Left hindlimb (tissue), 1 donor: ENCODE measurements around the gene LIN37.
A peak's percentile ranks its signal among the peaks of the same experiment; 100 is the strongest.
"Not testable (repeated sequence)": the region's sequence is repeated elsewhere in the genome, so short reads cannot be mapped to it uniquely, and the experiment has no call there.

Source experiments
- DNase-seq: peaks from one replicate; pipeline ENCODE4 v3.0.0-alpha.2; 2018

The LIN37 gene

GRCh38 chr19:35720163-35720524 lies 28.2 kb upstream of the LIN37 start:
- no peak for DNase-seq

GRCh38 chr19:35720648-35721047 lies 27.7 kb upstream of the LIN37 start:
- DNase-seq, result peak; percentile 35

GRCh38 chr19:35721374-35721773 lies 27.0 kb upstream of the LIN37 start:
- peak; percentile 32 for DNase-seq

GRCh38 chr19:35722461-35722860 lies 25.9 kb upstream of the LIN37 start:
- peak; percentile 21 for DNase-seq

- DNase-seq, result peak; percentile 9
Observed at GRCh38 chr19:35722897-35723296, 25.5 kb upstream of the LIN37 start.

GRCh38 chr19:35723671-35724070 lies 24.7 kb upstream of the LIN37 start:
- DNase-seq, result no peak

GRCh38 chr19:35724132-35724531 lies 24.2 kb upstream of the LIN37 start:
- not testable (repeated sequence) for DNase-seq

GRCh38 chr19:35724560-35724959 lies 23.8 kb upstream of the LIN37 start:
- no peak for DNase-seq

- DNase-seq, result no peak
Observed at GRCh38 chr19:35725216-35725861, 23.0 kb upstream of the LIN37 start.

GRCh38 chr19:35727053-35727955 lies 21.1 kb upstream of the LIN37 start:
- DNase-seq, result no peak

- no peak for DNase-seq
Observed at GRCh38 chr19:35727956-35728706, 20.2 kb upstream of the LIN37 start.

GRCh38 chr19:35729021-35729420 lies 19.4 kb upstream of the LIN37 start:
- DNase-seq, result no peak

GRCh38 chr19:35729763-35730162 lies 18.6 kb upstream of the LIN37 start:
- no peak for DNase-seq

GRCh38 chr19:35730326-35730725 lies 18.1 kb upstream of the LIN37 start:
- DNase-seq, result no peak

GRCh38 chr19:35731353-35731752 lies 17.0 kb upstream of the LIN37 start:
- DNase-seq, result no peak

GRCh38 chr19:35731779-35732405 lies 16.5 kb upstream of the LIN37 start:
- DNase-seq, result no peak

- no peak for DNase-seq
Observed at GRCh38 chr19:35732540-35733179, 15.7 kb upstream of the LIN37 start.

GRCh38 chr19:35733180-35734125 lies 14.9 kb upstream of the LIN37 start:
- no peak for DNase-seq

- no peak for DNase-seq
Observed at GRCh38 chr19:35734273-35734672, 14.1 kb upstream of the LIN37 start.

GRCh38 chr19:35734889-35735288 lies 13.5 kb upstream of the LIN37 start:
- no peak for DNase-seq
